Activated CD4-positive, alpha-beta T cell treated with anti-CD3 and anti-CD28 coated beads, Interleukin-2, amount 50 U/mL, for 24 hours (primary cell): ENCODE data around the gene PPP2R5A.

Experiments
- DNase-seq, 2 donors: peaks; one replicate each; pipeline ENCODE4 v3.0.0-alpha.2; 2020; ENCODE audit warnings: low read depth in 1 of 2, low spot score in 1 of 2

The PPP2R5A gene

GRCh38 chr1:212402666-212403321 is 117.6 kb downstream of the PPP2R5A start:
- DNase-seq: no peak

- DNase-seq: no peak
Observed at GRCh38 chr1:212410231-212410820, 125.1 kb downstream of the PPP2R5A start.
